Effector memory CD8-positive, alpha-beta T cell (primary cell): ENCODE measurements around the gene ZNF197.
"Not testable (repeated sequence)": the region's sequence is repeated elsewhere in the genome, so short reads cannot be mapped to it uniquely, and the experiment has no call there.

ENCODE experiments used
- ATAC-seq: fragments of 150-1000 bp; cut with Tn5 transposase; replicated peaks from 2 replicates; pipeline ENCODE4 v1.10.0; 2021; ENCODE audit warnings: mild to moderate bottlenecking, moderate library complexity
- DNase-seq, 3 experiments: peaks; one replicate each; pipeline ENCODE4 v3.0.0; 2021
- H3K27ac Mint-ChIP-seq, 2 donors: one replicate each; pipeline ENCODE4 v1.8.0; 2022; ENCODE audit warnings: mild to moderate bottlenecking in 2 of 2, mixed read lengths in 2 of 2, moderate library complexity in 2 of 2
- H3K27me3 Mint-ChIP-seq, 2 donors: one replicate each; pipeline ENCODE4 v1.8.0; 2022; ENCODE audit warnings: mixed read lengths in 2 of 2
- H3K36me3 Mint-ChIP-seq: one replicate; pipeline ENCODE4 v1.8.0; 2022; ENCODE audit warnings: mild to moderate bottlenecking, moderate library complexity, mixed read lengths; ENCODE audit not compliant: insufficient read depth
- H3K4me1 Mint-ChIP-seq, 2 donors: one replicate each; pipeline ENCODE4 v1.8.0; 2022; ENCODE audit warnings: low read depth in 2 of 2, mixed read lengths in 2 of 2
- H3K4me3 Mint-ChIP-seq, 2 donors: one replicate each; pipeline ENCODE4 v1.8.0; 2022; ENCODE audit warnings: mild to moderate bottlenecking in 2 of 2, mixed read lengths in 2 of 2, moderate library complexity in 2 of 2
- H3K9me3 Mint-ChIP-seq, 2 donors: one replicate each; pipeline ENCODE4 v1.8.0; 2022; ENCODE audit warnings: mixed read lengths in 2 of 2
- total RNA-seq, 9 experiments: gene quantifications; one replicate each; lab custom pipeline; 2026; lab: John Stamatoyannopoulos, UW

The ZNF197 gene
- total RNA-seq: 12.1 to 42.8 (median 29.3) reads per million in 9 experiments

- peak within 1 kb of the TSS; percentile 89 to 90 for H3K27ac Mint-ChIP-seq
- peaks cover 2% of the 10 kb centered on the region for H3K36me3 Mint-ChIP-seq
- H3K9me3 Mint-ChIP-seq: no peaks in the 10 kb centered on the region
- peaks cover 21 to 42% of the 10 kb centered on the region in 2 donors for H3K4me1 Mint-ChIP-seq
- no peaks in the 10 kb centered on the region for H3K27me3 Mint-ChIP-seq
- DNase-seq: peak; percentile 13 to 34 (median 23)
- peak; percentile 87 for ATAC-seq
- peak within 1 kb of the TSS; percentile 87 to 90 for H3K4me3 Mint-ChIP-seq
These were observed at the start of gene ZNF197 for GRCh38 chr3:44624749-44625480. Gene ZNF197, plus strand, starts transcription at chr3:44625036. Its CDS starts 4,119 bp downstream, at chr3:44629155.

- Mint-ChIP-seq H3K27me3 (no peaks in the 10 kb centered on the region), H3K36me3 (peaks cover 6% of the 10 kb centered on the region), H3K9me3 (peaks cover 3 to 15% of the 10 kb centered on the region in 2 donors), H3K27ac (no peak overlapping the region), H3K4me3 (no peak overlapping the region), H3K4me1 (no peaks in the 10 kb centered on the region)
- ATAC-seq (no peak), DNase-seq (no peak)
These were observed 48.2 kb upstream of the ZNF197 start for GRCh38 chr3:44576613-44577012.

GRCh38 chr3:44577354-44577952 is 47.4 kb upstream of the ZNF197 start:
- not testable (repeated sequence) for H3K9me3 Mint-ChIP-seq, H3K27me3 Mint-ChIP-seq, H3K36me3 Mint-ChIP-seq, H3K27ac Mint-ChIP-seq, H3K4me1 Mint-ChIP-seq, DNase-seq, H3K4me3 Mint-ChIP-seq
- peak; percentile 42 for ATAC-seq

GRCh38 chr3:44578316-44578715 is 46.5 kb upstream of the ZNF197 start:
- H3K27ac Mint-ChIP-seq: not testable (repeated sequence)

GRCh38 chr3:44578924-44579515 is 45.8 kb upstream of the ZNF197 start:
- Mint-ChIP-seq H3K27me3 (peaks cover 7 to 10% of the 10 kb centered on the region in 2 donors), H3K9me3 (peaks cover 3 to 14% of the 10 kb centered on the region in 2 donors)
- H3K27ac Mint-ChIP-seq, DNase-seq, H3K4me3 Mint-ChIP-seq, ATAC-seq, H3K36me3 Mint-ChIP-seq, H3K4me1 Mint-ChIP-seq: not testable (repeated sequence)

More at GRCh38 chr3:44578316-44578715, 46.5 kb upstream of the ZNF197 start:
- not testable (repeated sequence) for H3K4me3 Mint-ChIP-seq, H3K36me3 Mint-ChIP-seq, H3K4me1 Mint-ChIP-seq, H3K9me3 Mint-ChIP-seq, H3K27me3 Mint-ChIP-seq, DNase-seq, ATAC-seq

- H3K4me1 Mint-ChIP-seq, ATAC-seq, H3K36me3 Mint-ChIP-seq, DNase-seq, H3K4me3 Mint-ChIP-seq, H3K27ac Mint-ChIP-seq: not testable (repeated sequence)
- Mint-ChIP-seq H3K27me3 (peaks cover 12 to 18% of the 10 kb centered on the region in 2 donors), H3K9me3 (peaks cover 3 to 14% of the 10 kb centered on the region in 2 donors)
These were observed 45.1 kb upstream of the ZNF197 start for GRCh38 chr3:44579749-44580148.

GRCh38 chr3:44580971-44581370 is 43.9 kb upstream of the ZNF197 start:
- H3K4me1 Mint-ChIP-seq, ATAC-seq, H3K4me3 Mint-ChIP-seq, H3K27ac Mint-ChIP-seq, DNase-seq, H3K36me3 Mint-ChIP-seq: not testable (repeated sequence)
- Mint-ChIP-seq H3K9me3 (peaks cover 3 to 14% of the 10 kb centered on the region in 2 donors), H3K27me3 (peaks cover 24 to 30% of the 10 kb centered on the region in 2 donors)

GRCh38 chr3:44584646-44585501 is 40.0 kb upstream of the ZNF197 start, which contains the start of gene ZNF660:
Gene ZNF660, plus strand, starts transcription at chr3:44584964. Its CDS starts 9,230 bp downstream, at chr3:44594194.
- peaks cover 3% of the 10 kb centered on the region for H3K36me3 Mint-ChIP-seq
- peaks cover 3 to 15% of the 10 kb centered on the region in 2 donors for H3K9me3 Mint-ChIP-seq

GRCh38 chr3:44596621-44597020 is 28.2 kb upstream of the ZNF197 start:
- ATAC-seq: no peak
- H3K36me3 Mint-ChIP-seq: no peaks in the 10 kb centered on the region
- H3K9me3 Mint-ChIP-seq: peaks cover 11 to 22% of the 10 kb centered on the region in 2 donors
- no peak overlapping the region for H3K27ac Mint-ChIP-seq
- no peak overlapping the region for H3K4me3 Mint-ChIP-seq
- no peak for DNase-seq
- H3K27me3 Mint-ChIP-seq: peaks cover 2 to 4% of the 10 kb centered on the region in 2 donors
- no peaks in the 10 kb centered on the region for H3K4me1 Mint-ChIP-seq

More at GRCh38 chr3:44584646-44585501, 40.0 kb upstream of the ZNF197 start, which contains the start of gene ZNF660:
- Mint-ChIP-seq H3K4me1 (peaks cover 0 to 4% of the 10 kb centered on the region in 2 donors), H3K27ac (no peak within 1 kb of the TSS), H3K4me3 (peak within 1 kb of the TSS in 1 of 2 donors; percentile 7), H3K27me3 (peaks cover 55 to 65% of the 10 kb centered on the region in 2 donors)
- ATAC-seq (no peak), DNase-seq (no peak)

GRCh38 chr3:44601749-44602148 is 23.1 kb upstream of the ZNF197 start:
- Mint-ChIP-seq H3K4me3 (no peak overlapping the region), H3K27ac (no peak overlapping the region), H3K9me3 (peaks cover 0 to 3% of the 10 kb centered on the region in 2 donors), H3K27me3 (peaks cover 7 to 16% of the 10 kb centered on the region in 2 donors), H3K4me1 (no peaks in the 10 kb centered on the region), H3K36me3 (no peaks in the 10 kb centered on the region)
- no peak for DNase-seq
- no peak for ATAC-seq

- Mint-ChIP-seq H3K27ac (no peak overlapping the region), H3K4me1 (no peaks in the 10 kb centered on the region), H3K9me3 (no peaks in the 10 kb centered on the region), H3K36me3 (no peaks in the 10 kb centered on the region), H3K4me3 (no peak overlapping the region), H3K27me3 (peaks cover 0 to 8% of the 10 kb centered on the region in 2 donors)
- DNase-seq: no peak
- ATAC-seq: no peak
These were observed 12.2 kb upstream of the ZNF197 start for GRCh38 chr3:44612678-44613077.

GRCh38 chr3:44628716-44629115 is 3.9 kb downstream of the ZNF197 start:
- Mint-ChIP-seq H3K4me1 (peaks cover 24 to 48% of the 10 kb centered on the region in 2 donors), H3K9me3 (no peaks in the 10 kb centered on the region), H3K27me3 (no peaks in the 10 kb centered on the region), H3K4me3 (no peak overlapping the region), H3K36me3 (peaks cover 19% of the 10 kb centered on the region), H3K27ac (peak overlapping the region in 1 of 2 donors; percentile 64)
- DNase-seq (no peak), ATAC-seq (no peak)

GRCh38 chr3:44632193-44632592 is 7.4 kb downstream of the ZNF197 start:
- H3K4me1 Mint-ChIP-seq: peaks cover 17 to 39% of the 10 kb centered on the region in 2 donors
- H3K36me3 Mint-ChIP-seq: peaks cover 51% of the 10 kb centered on the region
- ATAC-seq (no peak), DNase-seq (no peak)
- no peak overlapping the region for H3K27ac Mint-ChIP-seq
- H3K9me3 Mint-ChIP-seq: peaks cover 0 to 4% of the 10 kb centered on the region in 2 donors
- H3K27me3 Mint-ChIP-seq: no peaks in the 10 kb centered on the region
- H3K4me3 Mint-ChIP-seq: no peak overlapping the region
